ENCODE data around the gene PYGO1.
"Not testable (repeated sequence)": the region's sequence is repeated elsewhere in the genome, so short reads cannot be mapped to it uniquely, and the experiment has no call there.

The PYGO1 gene

DNA sequence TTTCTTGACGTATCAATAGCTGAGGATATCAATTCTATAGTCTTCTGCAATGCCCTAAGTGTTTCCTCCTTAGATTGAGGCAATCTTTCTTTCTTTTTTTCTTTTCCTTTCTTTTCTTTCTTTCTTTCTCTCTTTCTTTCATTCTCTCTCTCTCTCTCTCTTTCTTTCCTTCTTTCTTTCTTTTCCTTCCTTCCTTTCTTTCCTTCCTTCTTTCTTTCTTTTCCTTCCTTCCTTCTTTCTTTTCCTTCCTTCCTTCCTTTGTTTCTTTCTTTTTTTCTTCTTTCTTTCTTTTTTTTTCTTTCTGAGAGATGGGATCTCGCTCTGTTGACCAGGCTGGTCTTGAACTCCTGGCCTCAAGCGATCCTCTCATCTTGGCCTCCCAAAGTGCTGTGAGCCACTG lies 70.1 kb downstream of the PYGO1 start:
- Histone ChIP-seq H3K9ac (ENCODE audit: low read length) (no peak overlapping the region), H3K4me3 (ENCODE audit: low read length) (no peak overlapping the region), H3K4me1 (ENCODE audit: control insufficient read depth, insufficient read depth, low read length) (no peaks in the 10 kb centered on the region), H3K27ac (ENCODE audit: low read depth, low read length) (no peak overlapping the region), H3K36me3 (ENCODE audit: control insufficient read depth, insufficient read depth, low read length) (no peaks in the 10 kb centered on the region), H3K27me3 (ENCODE audit: control insufficient read depth, insufficient read depth, low read length) (no peaks in the 10 kb centered on the region)

DNA sequence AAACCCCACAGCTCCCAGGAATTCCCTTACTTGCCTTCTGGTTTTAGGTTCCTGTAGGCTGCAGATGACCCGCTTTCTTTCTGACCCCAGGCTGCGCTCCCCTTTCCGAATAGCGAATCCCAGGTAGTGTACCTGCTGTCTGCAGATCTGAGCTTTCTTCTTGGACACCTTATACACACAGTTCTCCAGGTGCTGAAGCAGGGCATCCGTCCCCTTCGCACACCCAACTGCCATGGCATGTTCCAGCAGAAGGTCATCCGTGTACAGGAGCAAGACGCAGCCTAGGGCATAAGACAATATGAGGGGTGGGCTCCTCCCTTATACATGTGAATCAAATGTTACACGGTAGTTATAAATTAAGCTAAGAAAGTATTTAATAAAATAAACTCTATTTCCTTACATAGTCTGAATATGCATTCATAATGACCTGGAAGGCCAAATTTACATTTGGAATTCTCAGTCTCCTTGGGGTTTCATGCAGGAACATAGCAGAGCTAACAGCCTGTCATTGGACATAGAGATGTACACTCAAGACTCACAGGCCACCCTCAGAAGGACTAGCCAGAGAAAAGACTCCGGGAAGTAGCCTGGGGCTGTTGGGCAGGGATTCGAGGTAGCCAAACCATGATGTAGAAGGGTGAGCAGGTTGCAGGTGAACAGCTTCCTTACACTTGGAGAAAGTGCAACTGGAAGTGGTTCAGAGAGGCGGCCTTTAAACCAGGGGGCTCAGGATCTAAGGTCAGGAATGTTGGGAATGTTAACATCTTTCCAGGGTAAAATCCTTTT lies 72.0 kb downstream of the PYGO1 start:
- Histone ChIP-seq H3K36me3 (ENCODE audit: control insufficient read depth, insufficient read depth, low read length) (no peaks in the 10 kb centered on the region), H3K27me3 (ENCODE audit: control insufficient read depth, insufficient read depth, low read length) (no peaks in the 10 kb centered on the region), H3K4me1 (ENCODE audit: control insufficient read depth, insufficient read depth, low read length) (no peaks in the 10 kb centered on the region), H3K27ac (ENCODE audit: low read depth, low read length) (no peak overlapping the region), H3K4me3 (ENCODE audit: low read length) (no peak overlapping the region), H3K9ac (ENCODE audit: low read length) (no peak overlapping the region)

DNA sequence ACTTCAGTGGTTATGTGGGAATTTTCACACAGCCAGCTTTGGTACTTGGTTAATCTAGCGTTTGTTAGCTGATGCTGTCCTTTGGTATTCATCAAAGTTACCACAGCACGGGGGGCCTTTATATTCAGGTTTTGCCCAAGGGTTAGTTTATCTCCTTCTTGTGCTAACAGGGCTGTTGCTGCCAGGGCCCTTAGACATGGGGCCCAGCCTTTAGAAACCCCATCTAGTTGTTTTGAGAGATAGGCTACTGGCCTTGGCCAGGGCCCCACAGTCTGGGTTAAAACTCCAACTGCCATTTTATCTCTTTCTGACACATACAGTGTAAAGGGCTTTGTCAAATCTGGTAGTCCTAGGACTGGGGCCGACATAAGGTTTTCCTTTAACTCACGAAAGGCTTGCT lies 72.7 kb downstream of the PYGO1 start:
- Histone ChIP-seq H3K4me3 (ENCODE audit: low read length) (no peak overlapping the region), H3K36me3 (ENCODE audit: control insufficient read depth, insufficient read depth, low read length) (no peaks in the 10 kb centered on the region), H3K9ac (ENCODE audit: low read length) (no peak overlapping the region), H3K4me1 (ENCODE audit: control insufficient read depth, insufficient read depth, low read length) (no peaks in the 10 kb centered on the region), H3K27ac (ENCODE audit: low read depth, low read length) (no peak overlapping the region), H3K27me3 (ENCODE audit: control insufficient read depth, insufficient read depth, low read length) (no peaks in the 10 kb centered on the region)

DNA sequence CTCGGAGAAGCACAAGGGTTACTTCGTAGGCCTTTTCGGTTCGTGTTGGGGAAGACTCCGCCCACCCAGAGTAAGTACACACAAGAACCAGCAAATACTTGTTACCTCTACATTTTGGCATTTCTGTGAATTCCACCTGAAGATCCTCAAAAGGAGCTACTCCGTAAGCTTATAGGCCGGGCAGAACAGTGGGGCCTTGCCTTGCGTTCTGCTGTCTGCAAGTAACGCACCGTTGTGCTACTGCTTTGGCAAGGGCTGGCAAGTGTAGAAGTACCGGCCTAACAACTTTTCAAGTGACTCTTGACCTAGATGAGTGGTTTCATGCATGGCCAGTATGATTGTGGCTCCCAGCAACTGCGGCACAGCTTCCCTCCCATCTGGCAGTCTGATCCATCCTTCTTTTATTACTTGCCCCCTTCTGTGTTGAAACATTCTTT lies 73.7 kb downstream of the PYGO1 start:
- Histone ChIP-seq H3K4me1 (ENCODE audit: control insufficient read depth, insufficient read depth, low read length) (no peaks in the 10 kb centered on the region), H3K36me3 (ENCODE audit: control insufficient read depth, insufficient read depth, low read length) (no peaks in the 10 kb centered on the region), H3K9ac (ENCODE audit: low read length) (no peak overlapping the region), H3K4me3 (ENCODE audit: low read length) (no peak overlapping the region), H3K27me3 (ENCODE audit: control insufficient read depth, insufficient read depth, low read length) (no peaks in the 10 kb centered on the region), H3K27ac (ENCODE audit: low read depth, low read length) (no peak overlapping the region)

DNA sequence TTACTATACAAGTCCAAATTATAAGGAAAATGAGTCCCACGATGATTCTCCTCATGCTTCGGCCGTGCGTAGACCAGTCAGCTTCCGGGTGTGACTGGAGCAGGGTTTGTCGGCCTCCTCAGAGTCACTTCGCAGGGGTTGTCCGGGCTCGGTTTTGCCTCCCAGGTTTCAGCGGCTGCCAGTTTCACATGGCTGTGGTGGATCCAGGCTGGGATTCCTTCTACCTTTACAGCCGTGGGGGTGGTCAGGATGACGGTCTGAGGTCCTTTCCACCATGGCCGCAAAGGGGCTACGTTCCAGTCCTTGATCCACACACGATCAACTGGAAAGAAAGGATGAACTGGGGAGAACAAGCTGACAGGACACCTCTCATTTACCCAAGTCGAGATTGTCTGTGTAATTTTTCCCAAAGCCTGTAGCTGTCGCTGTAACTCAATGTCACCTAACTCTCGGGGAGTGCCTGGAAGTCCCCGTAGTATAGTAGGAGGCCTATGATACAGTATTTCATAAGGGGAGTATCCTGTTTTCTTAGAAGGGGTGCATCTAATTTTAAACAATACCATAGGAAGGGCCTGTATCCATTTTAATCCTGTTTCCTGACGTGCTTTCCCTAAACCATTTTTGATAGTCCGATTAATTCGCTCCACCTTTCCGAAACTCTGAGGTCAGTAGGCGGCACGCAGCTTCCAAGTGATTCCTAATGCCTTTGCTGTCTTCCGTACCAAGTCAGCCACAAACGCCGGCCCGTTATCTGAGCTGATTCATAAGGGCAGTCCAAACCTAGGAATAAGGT lies 74.3 kb downstream of the PYGO1 start:
- not testable (repeated sequence) for H3K9ac ChIP-seq (ENCODE audit: low read length); H3K36me3 ChIP-seq (ENCODE audit: control insufficient read depth, insufficient read depth, low read length); H3K27ac ChIP-seq (ENCODE audit: low read depth, low read length); H3K4me3 ChIP-seq (ENCODE audit: low read length); H3K27me3 ChIP-seq (ENCODE audit: control insufficient read depth, insufficient read depth, low read length); H3K4me1 ChIP-seq (ENCODE audit: control insufficient read depth, insufficient read depth, low read length)

DNA sequence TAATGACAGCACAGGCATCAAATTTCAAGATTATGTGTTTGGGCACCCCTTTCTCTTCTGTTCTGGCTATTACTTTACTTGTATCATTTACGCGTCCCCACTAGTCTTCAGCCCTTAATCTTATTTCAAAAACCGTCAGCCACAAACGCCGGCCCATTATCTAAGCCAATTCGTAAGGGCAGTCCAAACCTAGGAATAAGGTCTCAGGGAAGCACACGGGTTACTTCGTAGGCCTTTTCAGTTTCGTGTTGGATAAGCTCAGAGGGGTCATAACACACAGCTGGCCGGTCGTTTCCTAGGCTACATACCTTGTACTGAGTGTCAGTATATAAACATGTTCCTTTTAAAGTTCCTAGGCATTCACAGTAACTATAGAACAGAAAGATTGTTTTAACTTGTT lies 75.0 kb downstream of the PYGO1 start:
- Histone ChIP-seq H3K4me1 (ENCODE audit: control insufficient read depth, insufficient read depth, low read length) (no peaks in the 10 kb centered on the region), H3K9ac (ENCODE audit: low read length) (no peak overlapping the region), H3K4me3 (ENCODE audit: low read length) (no peak overlapping the region), H3K36me3 (ENCODE audit: control insufficient read depth, insufficient read depth, low read length) (no peaks in the 10 kb centered on the region), H3K27me3 (ENCODE audit: control insufficient read depth, insufficient read depth, low read length) (no peaks in the 10 kb centered on the region), H3K27ac (ENCODE audit: low read depth, low read length) (no peak overlapping the region)

DNA sequence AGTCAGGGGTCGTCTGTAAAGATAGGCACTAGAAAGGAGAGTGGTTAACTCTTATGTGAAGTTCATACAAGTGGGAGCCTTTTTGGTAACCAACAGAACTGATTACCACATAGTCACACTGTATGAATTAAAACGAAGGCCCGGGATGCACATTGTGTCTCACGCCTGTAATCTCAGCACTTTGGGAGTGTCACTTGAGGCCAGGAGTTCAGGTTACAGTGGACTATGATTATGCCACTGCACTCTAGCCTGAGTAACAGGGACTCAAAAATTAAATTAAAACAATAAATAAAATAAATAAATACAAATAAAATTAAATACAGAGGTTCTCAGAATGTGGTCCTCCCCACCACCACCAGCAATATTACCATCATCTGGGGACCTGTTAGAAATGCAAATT lies 80.6 kb downstream of the PYGO1 start:
- H3K4me3 ChIP-seq (ENCODE audit: low read length), result no peak overlapping the region
- no peaks in the 10 kb centered on the region for H3K4me1 ChIP-seq (ENCODE audit: control insufficient read depth, insufficient read depth, low read length)
- H3K27ac ChIP-seq (ENCODE audit: low read depth, low read length), result no peak overlapping the region
- H3K27me3 ChIP-seq (ENCODE audit: control insufficient read depth, insufficient read depth, low read length), result no peaks in the 10 kb centered on the region
- H3K36me3 ChIP-seq (ENCODE audit: control insufficient read depth, insufficient read depth, low read length), result no peaks in the 10 kb centered on the region
- H3K9ac ChIP-seq (ENCODE audit: low read length), result no peak overlapping the region

DNA sequence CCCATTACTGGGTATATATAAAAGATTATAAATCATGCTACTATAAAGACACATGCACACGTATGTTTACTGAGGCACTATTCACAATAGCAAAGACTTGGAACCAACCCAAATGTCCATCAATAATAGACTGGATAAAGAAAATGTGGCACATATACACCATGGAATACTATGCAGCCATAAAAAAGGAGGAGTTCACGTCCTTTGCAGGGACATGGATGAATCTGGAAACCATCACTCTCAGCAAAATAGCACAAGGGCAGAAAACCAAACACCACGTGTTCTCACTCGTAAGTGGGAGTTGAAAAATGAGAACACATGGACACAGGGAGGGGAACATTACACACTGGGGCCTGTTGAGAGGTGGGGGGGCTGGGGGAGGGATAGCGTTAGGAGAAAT lies 82.7 kb downstream of the PYGO1 start:
- H3K36me3 ChIP-seq (ENCODE audit: control insufficient read depth, insufficient read depth, low read length); H3K4me1 ChIP-seq (ENCODE audit: control insufficient read depth, insufficient read depth, low read length); H3K27ac ChIP-seq (ENCODE audit: low read depth, low read length); H3K9ac ChIP-seq (ENCODE audit: low read length); H3K4me3 ChIP-seq (ENCODE audit: low read length); H3K27me3 ChIP-seq (ENCODE audit: control insufficient read depth, insufficient read depth, low read length): not testable (repeated sequence)

DNA sequence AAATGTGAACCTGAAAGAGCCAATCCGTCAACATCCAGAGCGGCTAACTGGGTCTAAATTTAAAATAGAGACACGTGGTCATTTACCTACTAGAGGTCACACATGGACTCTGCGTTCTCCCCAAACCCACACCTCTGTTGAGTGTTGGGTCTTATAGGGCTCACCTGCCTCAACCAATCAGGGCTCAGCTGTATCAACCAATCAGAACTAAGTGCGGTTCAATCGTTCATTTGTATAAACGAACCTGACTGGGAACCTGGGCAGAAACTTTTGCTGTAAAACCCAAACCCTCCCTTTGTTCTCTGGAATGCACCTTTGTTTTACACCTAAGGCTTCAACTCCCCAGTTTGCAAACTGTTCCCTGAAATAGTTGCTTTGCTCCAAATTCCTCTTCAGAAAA lies 89.0 kb downstream of the PYGO1 start:
- no peak overlapping the region for H3K27ac ChIP-seq (ENCODE audit: low read depth, low read length)
- H3K27me3 ChIP-seq (ENCODE audit: control insufficient read depth, insufficient read depth, low read length), result no peaks in the 10 kb centered on the region
- H3K4me3 ChIP-seq (ENCODE audit: low read length), result peak overlapping the region; percentile 71
- H3K36me3 ChIP-seq (ENCODE audit: control insufficient read depth, insufficient read depth, low read length), result no peaks in the 10 kb centered on the region
- no peak overlapping the region for H3K9ac ChIP-seq (ENCODE audit: low read length)
- H3K4me1 ChIP-seq (ENCODE audit: control insufficient read depth, insufficient read depth, low read length), result no peaks in the 10 kb centered on the region

DNA sequence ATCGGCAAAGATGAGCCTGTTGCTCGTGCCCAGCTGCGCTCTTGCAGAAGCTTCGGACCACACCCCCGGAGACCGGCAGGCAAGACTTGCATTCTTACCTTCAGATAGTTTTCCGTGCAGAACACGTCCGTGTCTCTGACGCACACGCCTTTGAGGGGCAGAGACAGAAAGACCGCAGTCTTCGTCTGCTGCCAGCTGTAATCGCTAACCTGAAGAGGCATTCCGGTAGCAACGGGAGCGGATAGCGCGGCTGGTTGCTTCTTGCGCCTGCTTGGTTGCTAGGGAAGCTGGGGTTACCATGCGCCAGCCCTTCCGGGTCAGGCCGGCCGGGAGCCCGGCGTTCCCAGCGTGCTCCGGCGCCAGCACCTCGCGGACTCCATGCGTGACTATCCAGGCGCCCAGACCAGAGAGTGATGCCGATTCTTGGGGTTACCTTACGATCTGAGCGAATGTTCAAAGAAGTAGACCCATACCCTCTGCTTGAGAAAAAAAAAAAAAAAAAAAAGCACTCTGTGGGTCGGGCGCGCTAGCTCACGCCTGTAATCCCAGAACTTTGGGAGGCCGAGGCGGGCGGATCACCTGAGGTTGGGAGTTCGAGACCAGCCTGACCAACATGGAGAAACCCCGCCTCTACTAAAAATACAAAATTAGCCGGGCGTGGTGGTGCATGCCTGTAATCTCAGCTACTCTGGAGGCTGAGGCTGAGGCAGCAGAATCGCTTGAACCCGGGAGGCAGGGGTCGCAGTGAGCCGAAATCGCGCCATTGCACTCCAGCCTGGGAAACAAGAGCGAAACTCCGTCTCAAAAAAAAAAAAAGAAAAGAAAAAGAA lies 89.8 kb downstream of the PYGO1 start:
- not testable (repeated sequence) for H3K27me3 ChIP-seq (ENCODE audit: control insufficient read depth, insufficient read depth, low read length); H3K27ac ChIP-seq (ENCODE audit: low read depth, low read length); H3K36me3 ChIP-seq (ENCODE audit: control insufficient read depth, insufficient read depth, low read length); H3K4me1 ChIP-seq (ENCODE audit: control insufficient read depth, insufficient read depth, low read length); H3K9ac ChIP-seq (ENCODE audit: low read length)
- peak overlapping the region; percentile 71 for H3K4me3 ChIP-seq (ENCODE audit: low read length)

DNA sequence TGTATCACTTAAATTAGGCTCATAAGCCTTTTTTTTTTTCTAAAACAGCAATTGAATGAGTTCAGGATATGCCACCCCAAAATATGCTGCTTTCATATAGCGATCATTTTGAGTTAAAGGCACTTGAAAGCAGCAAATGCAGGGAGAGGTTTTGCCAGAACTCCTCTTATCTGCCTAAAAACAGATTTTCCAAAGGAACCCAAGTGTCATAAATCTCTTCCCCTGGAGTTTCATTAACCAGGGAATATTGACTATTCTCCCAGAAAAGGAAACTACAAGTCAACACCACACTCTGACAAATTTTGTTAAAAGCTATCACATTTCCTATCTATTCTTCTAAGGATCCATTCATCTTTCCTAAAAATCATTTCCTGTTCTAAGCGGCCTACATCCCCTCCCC lies 91.4 kb downstream of the PYGO1 start:
- no peaks in the 10 kb centered on the region for H3K4me1 ChIP-seq (ENCODE audit: control insufficient read depth, insufficient read depth, low read length)
- H3K9ac ChIP-seq (ENCODE audit: low read length), result no peak overlapping the region

DNA sequence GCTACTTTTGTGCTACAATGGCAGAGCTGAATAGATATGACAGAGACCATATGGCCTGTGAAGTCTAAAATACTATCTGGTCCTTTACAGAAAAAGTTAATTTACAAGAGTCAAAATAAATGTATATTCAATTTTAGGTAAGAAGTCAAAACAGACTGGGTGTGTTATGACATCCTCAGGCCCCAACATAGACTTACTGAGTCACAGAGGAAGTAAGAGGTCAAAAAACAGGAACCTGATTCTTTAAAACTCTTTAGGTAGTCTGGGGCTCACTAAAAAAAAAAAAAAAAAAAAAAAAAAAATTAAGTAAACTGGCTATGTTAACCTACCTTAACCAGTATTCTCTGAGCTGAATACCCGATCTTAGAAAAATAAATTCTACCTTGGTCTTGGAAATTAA lies 93.2 kb downstream of the PYGO1 start:
- Histone ChIP-seq H3K36me3 (ENCODE audit: control insufficient read depth, insufficient read depth, low read length) (peaks cover 2% of the 10 kb centered on the region), H3K4me3 (ENCODE audit: low read length) (no peak overlapping the region), H3K27ac (ENCODE audit: low read depth, low read length) (no peak overlapping the region), H3K27me3 (ENCODE audit: control insufficient read depth, insufficient read depth, low read length) (no peaks in the 10 kb centered on the region), H3K4me1 (ENCODE audit: control insufficient read depth, insufficient read depth, low read length) (no peaks in the 10 kb centered on the region), H3K9ac (ENCODE audit: low read length) (no peak overlapping the region)

More for the DNA sequence above, 91.4 kb downstream of the PYGO1 start:
- Histone ChIP-seq H3K27ac (ENCODE audit: low read depth, low read length) (no peak overlapping the region), H3K4me3 (ENCODE audit: low read length) (no peak overlapping the region), H3K36me3 (ENCODE audit: control insufficient read depth, insufficient read depth, low read length) (peaks cover 2% of the 10 kb centered on the region), H3K27me3 (ENCODE audit: control insufficient read depth, insufficient read depth, low read length) (no peaks in the 10 kb centered on the region)
